ENCODE results near the gene PRRG2.
A peak's percentile ranks its signal among the peaks of the same experiment; 100 is the strongest.

PRRG2 gene

DNA sequence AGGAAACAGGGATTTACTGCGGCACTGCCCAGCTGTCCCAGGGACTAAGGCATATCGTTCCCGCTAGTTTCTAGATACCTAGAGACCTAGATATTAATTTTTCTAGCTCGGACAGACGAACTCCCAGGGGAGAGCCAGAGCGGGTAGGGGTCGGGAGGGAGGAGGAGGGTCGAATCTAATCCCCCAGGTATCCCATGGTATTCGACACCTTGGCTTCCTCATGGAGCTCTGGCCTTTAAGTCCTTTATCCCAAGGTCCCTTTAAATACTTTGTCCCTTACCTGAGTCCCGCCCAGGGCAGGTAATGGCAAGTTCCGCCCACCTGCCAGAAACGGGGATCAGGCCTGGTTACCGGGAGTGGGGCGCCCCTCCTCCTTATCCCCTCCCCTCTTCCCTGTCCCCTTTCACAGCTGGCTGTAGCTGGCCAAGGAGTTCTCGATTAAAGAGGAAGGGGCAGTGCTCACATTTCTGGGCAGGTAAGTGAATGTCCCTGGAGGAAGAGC, at the start of gene PRRG2:
Gene PRRG2, plus strand, starts transcription at position 310 of the 502 bp plus-strand sequence. CDS start 1,904 bp downstream, outside the sequence.
- DNase-seq, result no peak

DNA sequence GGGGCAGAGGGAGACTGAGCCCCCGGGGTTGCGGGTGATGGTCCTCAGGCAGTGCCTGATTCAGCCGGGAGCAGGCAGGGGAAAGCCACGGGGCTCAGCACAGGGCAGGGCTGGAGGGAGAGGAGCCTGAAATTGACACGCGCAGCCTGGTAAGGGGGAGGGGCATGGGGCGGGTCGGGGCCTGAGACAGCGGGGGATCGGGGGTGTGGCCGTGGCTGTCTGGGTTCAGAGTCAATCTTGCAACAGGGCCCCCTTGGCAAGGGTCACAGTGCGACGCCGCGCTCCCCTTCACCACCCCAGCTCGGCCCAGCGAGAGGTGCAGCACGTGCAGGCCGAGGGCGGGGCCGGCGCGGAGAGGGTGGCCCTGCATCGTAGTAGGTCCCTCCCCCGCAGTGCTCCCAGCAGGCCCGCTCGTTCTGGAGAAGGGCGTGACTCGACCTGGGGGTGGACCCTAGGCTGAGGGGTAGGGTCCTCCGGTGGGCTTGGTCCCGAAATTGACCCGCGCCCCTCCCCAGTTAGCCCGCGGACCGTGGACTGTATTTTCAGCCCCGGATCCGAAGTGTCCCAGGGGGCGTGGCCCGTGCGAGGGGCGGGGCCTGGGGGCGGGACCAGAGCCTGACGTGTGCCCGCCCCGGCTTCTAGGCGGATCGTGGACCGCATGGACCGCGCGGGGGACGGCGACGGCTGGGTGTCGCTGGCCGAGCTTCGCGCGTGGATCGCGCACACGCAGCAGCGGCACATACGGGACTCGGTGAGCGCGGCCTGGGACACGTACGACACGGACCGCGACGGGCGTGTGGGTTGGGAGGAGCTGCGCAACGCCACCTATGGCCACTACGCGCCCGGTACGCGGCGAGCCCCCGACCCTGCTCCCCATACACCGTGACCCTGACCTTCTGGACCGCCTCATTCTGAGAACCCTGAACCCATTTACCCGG, 47.3 kb upstream of the PRRG2 start:
- peak; percentile 61 to 87 (median 75) for DNase-seq

DNA sequence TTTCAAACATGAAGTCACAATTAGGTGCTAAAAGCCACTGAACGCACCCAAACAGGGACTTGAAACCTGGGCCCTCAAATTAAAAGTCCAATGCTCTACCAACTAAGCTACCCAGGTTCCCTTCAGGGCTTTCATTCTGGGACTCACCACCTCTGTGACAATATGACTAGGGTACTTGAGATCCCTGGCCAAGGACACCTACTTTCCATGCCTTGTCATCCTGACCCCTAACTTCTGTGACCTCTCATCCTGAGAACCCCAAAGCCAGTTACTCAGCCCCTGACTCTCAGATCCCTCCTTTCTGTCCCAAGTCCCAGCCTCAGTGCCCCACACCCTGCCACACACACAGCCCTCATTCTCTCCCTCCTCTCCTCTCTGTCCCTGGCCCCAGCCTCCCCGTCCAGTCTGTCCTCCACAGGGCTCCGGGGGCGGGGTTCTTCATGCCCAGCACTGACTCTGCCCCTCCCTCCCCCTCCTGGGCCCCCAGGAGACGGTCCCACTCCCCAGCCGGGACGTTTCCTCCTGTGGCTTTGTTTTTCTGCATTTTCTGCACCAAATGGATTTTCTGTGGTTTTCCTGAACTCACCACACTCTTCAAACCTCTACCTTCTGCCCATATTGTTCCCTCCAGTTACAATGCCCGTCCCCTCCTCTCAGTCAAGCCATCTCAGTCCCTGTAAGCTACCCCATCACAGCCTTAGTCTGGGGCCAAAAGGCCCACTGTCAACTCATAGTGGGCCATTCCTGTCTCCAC, 46.3 kb upstream of the PRRG2 start:
- no peak for DNase-seq

GRCh38 chr19:49536921-49537462, 44.1 kb upstream of the PRRG2 start:
- no peak for DNase-seq

DNA sequence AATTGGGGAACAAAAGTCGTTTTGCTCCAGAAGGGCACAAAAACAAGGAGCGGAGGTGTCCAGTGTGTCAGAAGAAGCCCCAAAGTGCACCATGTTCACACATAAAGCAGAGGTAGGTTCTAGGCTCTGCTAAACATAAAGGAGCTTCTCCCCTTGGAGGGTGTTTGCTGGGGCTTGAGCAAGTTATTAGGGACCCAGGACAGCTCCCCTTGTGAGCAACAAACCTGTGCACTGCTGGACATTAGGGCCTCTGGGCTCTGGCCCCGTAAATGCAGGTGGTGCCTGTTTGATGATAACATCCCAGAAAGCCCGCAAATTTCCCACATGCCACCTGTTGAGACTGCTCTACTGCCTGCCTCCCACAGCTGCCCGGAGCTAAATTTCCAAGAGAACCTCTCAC, 42.5 kb upstream of the PRRG2 start:
- no peak for DNase-seq

DNA sequence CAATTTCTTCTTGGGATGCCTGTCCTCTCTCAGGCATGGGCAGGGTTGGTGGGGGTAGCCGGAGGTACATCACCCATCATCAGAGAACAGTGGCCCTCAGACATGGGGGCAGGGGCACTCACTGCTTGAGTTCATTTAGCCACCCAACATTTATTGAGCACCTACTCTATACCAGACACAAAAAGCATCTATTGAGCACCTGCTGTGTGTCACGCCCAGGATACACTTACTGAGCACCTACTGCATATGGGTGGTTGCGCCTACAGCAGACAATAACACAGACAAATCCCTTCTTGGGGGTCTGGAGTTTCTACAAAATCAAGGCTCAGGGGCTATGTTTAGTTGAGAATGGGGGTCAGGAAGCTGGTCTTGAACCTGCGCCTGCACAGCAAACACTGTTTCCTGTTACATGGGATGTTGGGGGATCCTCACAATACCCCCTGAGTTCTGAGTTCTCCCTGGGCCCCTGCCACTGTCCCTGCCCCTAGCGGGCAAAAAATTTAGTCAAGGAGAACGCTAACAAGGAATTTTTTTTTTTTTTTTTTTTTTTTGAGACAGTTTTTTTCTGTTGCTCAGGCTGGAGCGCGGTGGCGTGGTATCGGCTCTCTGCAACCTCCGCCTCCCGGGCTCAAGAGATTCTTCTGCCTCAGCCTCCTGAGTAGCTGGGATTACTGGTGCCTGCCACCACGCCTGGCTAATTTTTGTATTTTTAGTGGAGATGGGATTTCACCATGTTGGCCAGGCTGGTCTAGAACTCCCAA, 41.7 kb upstream of the PRRG2 start:
- no peak for DNase-seq

DNA sequence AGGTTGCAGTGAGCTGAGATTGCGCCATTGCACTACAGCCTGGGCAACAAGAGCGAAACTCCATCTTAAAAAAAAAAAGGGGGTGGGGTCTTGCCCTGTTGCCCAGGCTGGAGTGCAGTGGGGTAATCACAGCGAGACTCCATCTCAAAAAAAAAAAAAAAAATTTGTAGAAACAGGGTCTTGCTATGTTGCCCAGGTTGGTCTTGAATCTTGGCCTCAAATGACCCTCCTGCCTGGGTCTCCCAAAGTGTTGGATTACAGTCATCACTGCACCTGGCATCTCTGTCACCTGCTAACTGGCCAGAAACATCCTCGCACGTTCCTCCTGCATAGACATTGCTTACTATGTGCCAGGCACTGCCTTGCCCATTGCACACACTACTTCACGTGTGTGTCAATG, 39.2 kb upstream of the PRRG2 start:
- no peak for DNase-seq

DNA sequence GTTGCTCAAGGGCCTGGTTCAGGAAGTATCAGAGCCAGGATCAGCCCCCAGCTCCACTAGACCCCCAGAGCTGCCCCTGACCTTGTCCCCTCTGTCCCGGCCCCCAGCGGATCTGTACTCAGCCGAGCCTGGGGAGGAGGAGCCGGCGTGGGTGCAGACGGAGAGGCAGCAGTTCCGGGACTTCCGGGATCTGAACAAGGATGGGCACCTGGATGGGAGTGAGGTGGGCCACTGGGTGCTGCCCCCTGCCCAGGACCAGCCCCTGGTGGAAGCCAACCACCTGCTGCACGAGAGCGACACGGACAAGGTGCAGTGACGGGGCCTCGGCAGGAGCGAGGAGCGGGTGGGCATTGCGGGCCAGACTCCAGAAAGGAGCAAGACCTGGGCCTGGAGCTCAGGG, 38.7 kb upstream of the PRRG2 start:
- DNase-seq, result no peak

DNA sequence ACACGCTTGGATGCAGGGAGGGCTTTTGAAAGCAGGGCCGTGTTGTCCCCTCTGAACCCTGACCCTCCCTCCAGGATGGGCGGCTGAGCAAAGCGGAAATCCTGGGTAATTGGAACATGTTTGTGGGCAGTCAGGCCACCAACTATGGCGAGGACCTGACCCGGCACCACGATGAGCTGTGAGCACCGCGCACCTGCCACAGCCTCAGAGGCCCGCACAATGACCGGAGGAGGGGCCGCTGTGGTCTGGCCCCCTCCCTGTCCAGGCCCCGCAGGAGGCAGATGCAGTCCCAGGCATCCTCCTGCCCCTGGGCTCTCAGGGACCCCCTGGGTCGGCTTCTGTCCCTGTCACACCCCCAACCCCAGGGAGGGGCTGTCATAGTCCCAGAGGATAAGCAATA, 38.1 kb upstream of the PRRG2 start:
- no peak for DNase-seq

DNA sequence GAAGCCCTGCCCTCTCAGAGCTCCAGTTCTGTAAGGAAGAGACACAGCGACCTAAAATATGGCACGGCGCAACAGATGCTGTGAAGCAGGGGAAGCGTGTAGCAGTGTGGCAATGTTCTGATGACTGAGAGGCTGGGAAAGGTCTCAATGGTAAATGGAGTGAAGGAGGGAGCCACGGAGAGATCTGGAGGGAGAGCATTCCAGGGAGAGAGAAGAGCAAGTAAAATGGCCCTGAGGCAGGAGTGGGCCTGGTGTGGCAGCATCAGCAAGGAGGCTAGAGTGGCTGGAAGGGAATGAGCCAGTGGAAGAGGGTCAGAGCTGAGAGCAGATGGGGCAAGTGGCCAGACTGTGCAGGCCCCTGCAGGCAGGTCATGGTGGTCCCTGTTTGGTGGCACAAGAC, 37.0 kb upstream of the PRRG2 start:
- DNase-seq, result no peak

DNA sequence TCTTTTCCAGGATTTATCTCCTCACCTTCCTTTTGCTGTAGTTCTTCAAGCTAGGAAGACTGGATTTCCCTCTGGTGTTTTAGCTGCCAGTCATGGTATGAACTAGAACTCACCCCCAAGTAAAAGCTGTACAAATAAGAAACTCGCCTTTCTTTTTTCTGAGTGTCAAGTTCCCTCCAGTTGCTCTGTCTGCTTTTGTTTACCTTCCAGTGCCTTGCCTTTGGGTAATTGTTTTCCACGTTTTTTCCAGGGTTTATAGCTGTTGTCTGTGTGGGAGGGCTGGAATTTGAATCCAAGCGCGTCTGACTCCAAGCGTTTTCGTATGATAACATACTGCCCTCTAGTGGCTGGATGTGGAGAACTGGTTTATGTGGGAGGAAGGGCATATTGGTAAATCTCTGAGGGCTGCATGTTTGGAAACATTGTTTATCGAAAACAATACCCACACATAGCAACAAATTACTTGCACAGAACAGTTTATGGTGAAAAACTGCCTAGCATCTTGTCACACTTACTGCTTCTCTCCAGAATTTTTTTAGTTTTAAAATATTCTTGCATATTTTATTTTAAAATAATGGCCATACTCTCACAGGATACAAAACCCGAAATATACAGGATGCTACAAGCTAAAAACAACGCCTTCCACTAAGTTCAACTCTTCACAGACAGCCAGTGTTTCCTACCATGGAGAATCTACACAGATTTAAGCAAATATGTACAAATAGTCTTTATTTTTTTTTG, 34.1 kb upstream of the PRRG2 start:
- DNase-seq, result peak in 1 of 4 experiments; percentile 27

- DNase-seq, result no peak
These were observed 32.1 kb upstream of the PRRG2 start for GRCh38 chr19:49549045-49549444.

GRCh38 chr19:49551531-49551930, 29.6 kb upstream of the PRRG2 start:
- no peak for DNase-seq

- DNase-seq, result peak in 2 of 4 experiments; percentile 10 to 42
These were observed 28.4 kb upstream of the PRRG2 start for GRCh38 chr19:49552749-49553148.

DNA sequence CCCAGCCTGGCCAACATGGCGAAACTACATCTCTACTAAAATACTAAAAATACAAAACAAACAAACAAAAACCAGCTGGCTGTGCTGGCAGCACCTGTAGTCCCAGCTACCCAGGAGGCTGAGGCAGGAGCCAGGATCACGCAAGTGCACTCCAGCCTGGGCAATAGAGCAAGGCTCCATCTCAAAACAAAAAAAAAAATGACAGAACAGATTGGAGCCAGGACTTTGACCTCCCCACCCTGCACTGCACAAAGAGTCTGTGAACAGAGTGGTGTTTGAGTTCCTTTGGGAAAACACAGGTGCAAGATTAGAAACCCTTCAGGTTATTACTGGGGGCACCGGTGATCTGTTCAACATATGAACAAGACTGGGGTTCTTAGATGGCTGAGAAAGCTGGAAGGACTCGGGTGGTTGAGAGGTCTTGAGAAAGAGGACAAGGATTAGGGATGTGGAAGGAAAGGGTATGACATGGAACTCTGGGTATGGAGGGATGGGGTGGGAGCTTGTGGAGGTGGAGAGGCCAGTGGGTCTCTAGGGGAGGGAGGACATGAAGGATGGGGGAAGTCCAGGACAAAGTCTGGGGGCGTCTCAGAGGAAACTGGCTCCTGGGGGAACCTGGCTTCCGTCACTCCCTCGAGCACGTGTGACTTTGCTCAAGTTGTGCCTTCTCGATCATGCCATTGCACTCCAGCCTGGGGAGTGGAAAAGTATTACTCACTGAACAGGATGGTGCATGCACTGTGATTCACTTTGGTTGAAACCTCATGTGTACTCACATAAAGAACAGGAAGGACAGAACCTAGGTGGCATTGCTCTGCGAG, 27.5 kb upstream of the PRRG2 start:
- DNase-seq, result no peak

DNA sequence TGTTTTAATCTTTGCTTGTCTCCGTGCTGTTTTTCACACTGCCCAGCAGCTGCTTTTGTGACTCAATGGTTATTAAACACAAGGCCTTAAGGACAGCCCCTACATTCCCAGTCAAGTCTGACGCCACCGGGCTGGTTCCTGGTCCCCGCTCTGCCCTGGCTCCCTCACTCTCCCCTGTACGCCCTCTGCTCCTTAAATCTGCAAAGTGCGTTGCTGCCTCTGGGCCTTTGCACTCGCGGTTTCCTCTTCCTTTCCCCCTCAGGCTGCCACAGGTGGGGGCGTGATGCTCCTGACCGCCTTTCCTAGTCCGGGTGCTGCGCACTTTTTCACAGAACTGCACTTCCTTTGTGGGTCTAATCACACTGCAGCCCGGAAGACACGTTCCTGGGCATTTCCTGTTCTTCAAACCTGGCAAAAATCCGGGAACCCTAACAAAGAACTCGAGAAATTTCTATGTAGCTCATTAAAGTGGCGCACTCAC, 26.4 kb upstream of the PRRG2 start:
- DNase-seq, result no peak

DNA sequence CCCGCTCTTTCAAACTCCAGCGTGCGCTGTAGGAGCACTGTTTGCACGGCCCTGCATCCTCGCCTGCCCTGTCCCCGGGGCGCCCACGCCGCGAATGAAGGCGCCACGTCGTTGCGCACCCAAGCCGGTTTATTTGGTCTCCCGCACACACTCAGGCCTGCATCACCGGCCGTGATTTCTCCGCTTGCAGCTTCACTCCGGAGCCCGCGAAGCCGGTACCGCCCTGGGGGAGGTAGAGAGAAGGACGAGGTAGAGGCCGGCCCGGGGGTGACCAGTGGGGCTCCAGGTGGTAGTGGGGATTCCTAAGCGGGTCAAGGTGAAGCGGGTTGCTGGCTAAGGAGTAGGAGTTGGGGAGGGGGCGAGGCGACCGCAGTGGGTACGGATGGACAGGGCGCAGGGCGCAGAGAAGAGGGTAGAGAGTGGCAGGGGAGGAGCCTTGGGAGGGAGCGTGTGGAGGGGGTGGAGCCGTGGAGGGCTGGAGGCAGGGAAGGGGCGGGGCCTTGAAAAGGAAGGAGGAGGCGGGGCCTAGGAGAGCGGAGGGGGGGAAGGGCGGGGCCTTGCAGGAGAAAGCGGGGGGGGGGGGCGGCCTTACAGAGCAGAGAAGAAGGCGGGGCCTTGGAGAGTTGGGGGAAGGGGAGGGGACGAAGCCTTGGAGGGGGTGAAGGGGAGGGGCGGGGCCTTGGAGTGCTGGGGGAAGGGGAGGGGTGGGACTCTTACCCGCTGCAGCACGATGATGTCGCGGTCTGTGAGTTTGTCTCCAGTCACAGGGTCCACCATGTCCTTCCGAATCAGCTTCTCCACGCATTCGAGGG, 25.3 kb upstream of the PRRG2 start:
- peak in 3 of 4 experiments; percentile 62 to 86 (median 78) for DNase-seq

GRCh38 chr19:49556412-49557398, 24.4 kb upstream of the PRRG2 start:
- DNase-seq, result peak in 2 of 4 experiments; percentile 45 to 50
